HepG2 (cell line): ENCODE results near the gene PCIF1. TPM values are rescaled to one million over a fixed set of nuclear protein-coding genes. Genes with fewer than 3 reads are reported as not detected.

Experiments
- AGO1 ChIP-seq: fragments of 200-400 bp; formaldehyde crosslinking; IDR thresholded peaks from 2 replicates; pipeline ENCODE4 v1.6.1; 2017; ENCODE audit warnings: mild to moderate bottlenecking, low read depth, low read length, moderate library complexity; ENCODE audit not compliant: poor library complexity, severe bottlenecking
- ATRX ChIP-seq: sonication (generic); formaldehyde crosslinking; IDR thresholded peaks from 2 replicates; pipeline ENCODE4 v1.4.0; 2020; ENCODE audit warnings: missing genetic modification reagents, borderline replicate concordance
- E2F5 ChIP-seq: sonication (generic); formaldehyde crosslinking; conservative IDR thresholded peaks from 2 replicates; pipeline ENCODE4 v1.4.0; 2020; ENCODE audit warnings: missing genetic modification reagents
- HCFC1 ChIP-seq: fragments of 150-350 bp; IDR thresholded peaks from 2 replicates; pipeline ENCODE4 v1.6.1; 2014; ENCODE audit warnings: low read depth, low read length
- IKZF4 ChIP-seq: sonication (generic); formaldehyde crosslinking; IDR thresholded peaks from 2 replicates; pipeline ENCODE4 v1.5.1; 2020; ENCODE audit warnings: borderline replicate concordance, mild to moderate bottlenecking, low read depth, missing genetic modification reagents; ENCODE audit errors: not compliant biosample characterization
- NCOA1 ChIP-seq: sonication (generic); formaldehyde crosslinking; IDR thresholded peaks from 2 replicates; pipeline ENCODE4 v1.9.0; 2021; ENCODE audit warnings: missing genetic modification reagents
- NFE2L2 ChIP-seq: fragments of 150-350 bp; IDR thresholded peaks from 2 replicates; pipeline ENCODE4 v1.6.1; 2014; ENCODE audit warnings: low read length
- PRMT3 ChIP-seq: sonication (generic); formaldehyde crosslinking; IDR thresholded peaks from 2 replicates; pipeline ENCODE4 v1.8.1; 2022; ENCODE audit warnings: low read depth, mild to moderate bottlenecking, moderate library complexity, missing genetic modification reagents, borderline replicate concordance
- REST ChIP-seq, 2 experiments: IDR thresholded peaks; 2 replicates each; pipeline ENCODE4 v1.6.1; 2011 to 2012; ENCODE audit warnings: low read length in 2 of 2, borderline replicate concordance in 1 of 2, low read depth in 1 of 2, mild to moderate bottlenecking in 1 of 2, moderate library complexity in 1 of 2
- SIN3A ChIP-seq: IDR thresholded peaks from 2 replicates; pipeline ENCODE4 v1.6.1; 2011; ENCODE audit warnings: low read depth, mild to moderate bottlenecking, control low read depth, low read length, borderline replicate concordance
- TSC22D2 ChIP-seq: sonication (generic); formaldehyde crosslinking; IDR thresholded peaks from 2 replicates; pipeline ENCODE4 v1.5.1; 2020; ENCODE audit warnings: missing genetic modification reagents, mild to moderate bottlenecking, borderline replicate concordance
- ZNF143 ChIP-seq: sonication (generic); formaldehyde crosslinking; IDR thresholded peaks from 2 replicates; pipeline ENCODE4 v1.4.0; 2020; ENCODE audit warnings: missing genetic modification reagents
- ZNF180 ChIP-seq: sonication (generic); formaldehyde crosslinking; IDR thresholded peaks from 2 replicates; pipeline ENCODE4 v1.4.0; 2020; ENCODE audit warnings: low read depth, missing genetic modification reagents, borderline replicate concordance
- ZNF646 ChIP-seq: sonication (generic); formaldehyde crosslinking; IDR thresholded peaks from 2 replicates; pipeline ENCODE4 v1.9.0; 2021; ENCODE audit warnings: mild to moderate bottlenecking, missing genetic modification reagents
- ZNF766 ChIP-seq: sonication (generic); formaldehyde crosslinking; IDR thresholded peaks from 2 replicates; pipeline ENCODE4 v1.5.0; 2020; ENCODE audit warnings: missing genetic modification reagents, borderline replicate concordance
- ZNF768 ChIP-seq: sonication (generic); formaldehyde crosslinking; IDR thresholded peaks from 2 replicates; pipeline ENCODE4 v1.4.0; 2020; ENCODE audit warnings: missing genetic modification reagents
- ZNF772 ChIP-seq: sonication (generic); formaldehyde crosslinking; IDR thresholded peaks from 2 replicates; pipeline ENCODE4 v1.5.0; 2020; ENCODE audit warnings: mild to moderate bottlenecking, missing genetic modification reagents
- ZNF841 ChIP-seq: sonication (generic); formaldehyde crosslinking; IDR thresholded peaks from 2 replicates; pipeline ENCODE4 v1.8.1; 2023; ENCODE audit warnings: missing genetic modification reagents, borderline replicate concordance
- ZSCAN31 ChIP-seq: sonication (generic); formaldehyde crosslinking; IDR thresholded peaks from 2 replicates; pipeline ENCODE4 v1.5.0; 2020; ENCODE audit warnings: low read depth, mild to moderate bottlenecking, missing genetic modification reagents
- polyA plus RNA-seq, 8 experiments: library from polyadenylated mRNA; depleted of rRNA in 3 of 8; stranded (reverse) in 7 of 8; unstranded in 1 of 8; fragments of >200 nt; fragmentation: Illumina TruSeq in 4 of 8; extraction: Trizol in 4 of 8; gene quantifications; 2 replicates each; pipeline versions ENCODE4 v1.2.1 to v1.2.3, GENCODE V29; 2011 to 2016; ENCODE audit warnings: low read depth in 4 of 8, missing spikeins in 1 of 8, mixed read lengths in 1 of 8; ENCODE audit not compliant: insufficient read depth in 1 of 8
- total RNA-seq, 5 experiments: library from RNA; depleted of rRNA; stranded (reverse); fragments of >200 nt; fragmentation: Illumina TruSeq; extraction: Trizol; gene quantifications; 2 replicates each; pipeline ENCODE4 v1.2.3, GENCODE V29; 2016; ENCODE audit warnings: low read depth in 1 of 5

PCIF1 gene
- total and polyA plus RNA-seq, 2 of the 13 experiments (the other 11 are each of a cell fraction or from before 2014, with no cell fraction given), result 20.9 to 24.4 TPM

- TF ChIP-seq REST (IDR thresholded peaks at IDR 0.05; ENCODE audit: borderline replicate concordance in 1 of 2, low read depth in 1 of 2, low read length in 2 of 2), result no peak
- no peak for TF ChIP-seq AGO1
- TF ChIP-seq NFE2L2, result no peak
- TF ChIP-seq TSC22D2 (CRISPR knock-in tag), result no peak
- no peak for TF ChIP-seq ZNF841
- no peak for TF ChIP-seq ZNF768 (CRISPR knock-in tag)
- no peak for TF ChIP-seq IKZF4 (CRISPR knock-in tag)
- TF ChIP-seq ZNF180 (CRISPR knock-in tag), result no peak
- TF ChIP-seq ATRX (CRISPR knock-in tag), result no peak
- no peak for TF ChIP-seq ZNF143
- TF ChIP-seq PRMT3 (CRISPR knock-in tag), result no peak
- TF ChIP-seq HCFC1, result no peak
- TF ChIP-seq ZNF772, result no peak
- TF ChIP-seq ZNF766 (CRISPR knock-in tag), result no peak
- no peak for TF ChIP-seq ZNF646 (CRISPR knock-in tag)
- no peak for TF ChIP-seq NCOA1 (CRISPR knock-in tag)
- no peak; the same call in 1 of the 2 replicates for TF ChIP-seq ZSCAN31 (CRISPR knock-in tag)
- no peak for TF ChIP-seq SIN3A
- no peak for TF ChIP-seq E2F5
Measured at GRCh38 chr20:45925821-45926506, 8.5 kb upstream of the PCIF1 start (continued).
